Sciatic nerve (tissue), 2 donors: ENCODE results near the gene ECE1. TPM values are rescaled to one million over a fixed set of nuclear protein-coding genes. Genes with fewer than 3 reads are reported as not detected.

ENCODE experiments used
- ATAC-seq: fragments of 200-7000 bp; cut with Tn5 transposase; one replicate; pipeline ENCODE4 v1.9.1; 2020; ENCODE audit warnings: mild to moderate bottlenecking, moderate library complexity
- DNase-seq: peaks from one replicate; pipeline ENCODE4 v3.0.0-alpha.2; 2020; ENCODE audit warnings: low spot score
- intact Hi-C: fragments of 100-400 bp; cut with DNase I; formaldehyde crosslinking; loops from one replicate; pipeline ENCODE4 v1.14.2; 2022
- total RNA-seq: library from RNA; stranded (reverse); fragmentation: NEBNext Ultra II Directional; extraction: Animal tissue kit (Norgen Biotek cat#: 25700); gene quantifications from one replicate; pipeline ENCODE4 v1.2.1, GENCODE V29; 2021
- donor health status: DM: no; HTN: no; CAD: no.
- donor health status: DM: no; HTN: no; CAD: no.

ECE1 gene
- total RNA-seq, 1 donor from 2014 or later = 117 TPM

GRCh38 chr1:21326861-21327344 lies 36.6 kb upstream of the ECE1 start:
- peak; percentile 5 for ATAC-seq
- intact Hi-C loops = no loop called here
- DNase-seq = no peak

DNA sequence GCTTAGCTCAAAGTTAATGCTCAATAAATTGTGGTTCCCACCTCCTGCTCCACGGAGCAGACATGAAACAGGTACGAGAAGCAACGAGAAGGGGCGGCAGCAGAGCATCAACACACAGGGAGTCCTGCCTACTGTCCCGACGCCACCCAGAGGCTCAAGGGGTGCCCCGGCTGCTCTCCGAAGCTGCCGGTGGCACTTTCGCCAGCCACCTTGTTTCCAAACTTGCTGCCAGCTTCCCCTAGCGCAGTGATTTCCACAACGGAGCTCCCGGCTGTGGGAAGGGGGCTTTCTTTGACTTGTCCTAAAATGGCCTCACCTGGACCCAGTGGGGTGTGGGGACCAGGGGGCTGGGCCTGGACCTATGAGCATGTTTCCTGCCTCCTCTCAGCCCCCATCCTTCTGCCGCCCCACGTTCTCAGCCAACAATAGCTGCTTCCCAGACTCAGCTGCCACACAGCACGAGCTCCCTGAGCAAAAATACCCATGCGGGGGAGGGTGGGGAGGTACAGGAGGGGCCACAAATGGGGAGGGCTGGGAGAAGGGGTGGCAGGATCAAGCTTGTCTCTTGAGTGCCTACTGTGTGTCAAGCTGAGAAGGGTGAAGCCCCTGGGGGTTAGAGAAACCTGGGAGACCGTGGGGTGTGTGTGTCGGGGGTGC lies 35.6 kb upstream of the ECE1 start:
- peak; percentile 1 for ATAC-seq
- no peak for DNase-seq
- intact Hi-C loops = no loop called here

DNA sequence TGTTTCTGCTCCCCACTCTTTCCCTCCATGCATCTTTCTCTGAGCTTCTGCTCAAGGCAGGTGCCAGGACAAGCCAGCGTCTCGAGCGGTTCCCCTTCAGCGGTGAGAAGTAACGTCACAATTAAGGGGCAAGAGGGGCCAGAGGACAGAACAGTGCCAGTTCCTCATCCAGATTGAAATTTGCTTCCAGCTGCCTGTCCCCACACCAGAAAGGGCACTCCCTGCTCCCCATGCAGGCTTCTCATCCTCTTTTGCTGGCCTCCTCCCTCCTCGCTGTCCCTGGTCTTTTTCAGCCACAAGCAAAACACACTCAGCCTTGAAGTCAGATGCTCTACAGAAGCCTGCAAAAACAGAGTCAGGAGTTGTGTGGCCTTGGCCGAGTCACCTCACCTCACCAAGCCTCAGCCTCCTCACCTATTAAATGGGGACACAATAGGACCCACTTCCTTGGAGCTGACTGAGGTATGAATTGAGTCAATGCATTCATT lies 35.0 kb upstream of the ECE1 start:
- intact Hi-C loops = no loop called here
- no peak for DNase-seq
- ATAC-seq = peak; percentile 1

GRCh38 chr1:21324368-21325141 lies 34.3 kb upstream of the ECE1 start:
- peak; percentile 81 for DNase-seq
- ATAC-seq = peak; percentile 80
- intact Hi-C loops = no loop called here

- peak; percentile 2 for ATAC-seq
- intact Hi-C loops = no loop called here
- DNase-seq = no peak
These were observed 32.8 kb upstream of the ECE1 start for GRCh38 chr1:21323091-21323490.

GRCh38 chr1:21322681-21323016 lies 32.4 kb upstream of the ECE1 start:
- DNase-seq (no peak), ATAC-seq (no peak)
- intact Hi-C loops = no loop called here

DNA sequence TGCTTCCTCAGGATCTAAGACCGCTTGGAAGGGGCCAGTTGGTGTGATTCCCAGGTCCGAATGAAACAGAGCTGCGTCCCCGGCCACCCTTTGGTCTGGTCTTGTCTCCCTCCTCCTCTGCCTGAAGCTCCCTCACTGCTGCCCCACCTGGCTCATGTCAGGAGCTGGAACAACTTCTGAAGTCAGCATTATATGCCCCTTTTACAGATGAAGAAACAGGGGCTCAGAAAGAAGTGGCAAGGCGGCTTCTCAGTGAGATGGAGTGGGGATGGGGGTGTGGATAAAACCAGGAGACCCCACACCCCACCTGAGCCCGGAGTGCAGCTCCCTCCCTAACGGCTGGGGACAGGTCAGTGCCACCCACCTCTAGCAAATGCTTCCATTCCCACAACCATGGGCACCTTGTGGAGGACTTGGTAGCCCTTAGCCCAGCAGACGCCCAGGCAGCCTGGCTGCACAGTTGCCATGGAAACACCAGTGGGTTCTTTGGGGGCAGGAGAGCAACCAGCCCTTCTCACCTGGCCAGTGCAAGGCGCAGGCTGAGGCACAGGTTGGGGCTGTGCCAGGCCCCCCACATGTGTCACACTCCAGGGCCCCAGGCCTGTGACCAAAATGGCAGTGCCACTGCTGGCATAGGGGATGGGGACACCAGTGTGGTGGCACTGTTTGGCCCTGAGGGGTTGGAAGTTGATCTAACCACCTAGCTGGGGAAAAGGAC lies 31.9 kb upstream of the ECE1 start:
- no peak for DNase-seq
- intact Hi-C loops = no loop called here
- ATAC-seq = no peak

- intact Hi-C loops = no loop called here
- no peak for DNase-seq
- ATAC-seq = no peak
These were observed 30.3 kb upstream of the ECE1 start for GRCh38 chr1:21320410-21321108.

DNA sequence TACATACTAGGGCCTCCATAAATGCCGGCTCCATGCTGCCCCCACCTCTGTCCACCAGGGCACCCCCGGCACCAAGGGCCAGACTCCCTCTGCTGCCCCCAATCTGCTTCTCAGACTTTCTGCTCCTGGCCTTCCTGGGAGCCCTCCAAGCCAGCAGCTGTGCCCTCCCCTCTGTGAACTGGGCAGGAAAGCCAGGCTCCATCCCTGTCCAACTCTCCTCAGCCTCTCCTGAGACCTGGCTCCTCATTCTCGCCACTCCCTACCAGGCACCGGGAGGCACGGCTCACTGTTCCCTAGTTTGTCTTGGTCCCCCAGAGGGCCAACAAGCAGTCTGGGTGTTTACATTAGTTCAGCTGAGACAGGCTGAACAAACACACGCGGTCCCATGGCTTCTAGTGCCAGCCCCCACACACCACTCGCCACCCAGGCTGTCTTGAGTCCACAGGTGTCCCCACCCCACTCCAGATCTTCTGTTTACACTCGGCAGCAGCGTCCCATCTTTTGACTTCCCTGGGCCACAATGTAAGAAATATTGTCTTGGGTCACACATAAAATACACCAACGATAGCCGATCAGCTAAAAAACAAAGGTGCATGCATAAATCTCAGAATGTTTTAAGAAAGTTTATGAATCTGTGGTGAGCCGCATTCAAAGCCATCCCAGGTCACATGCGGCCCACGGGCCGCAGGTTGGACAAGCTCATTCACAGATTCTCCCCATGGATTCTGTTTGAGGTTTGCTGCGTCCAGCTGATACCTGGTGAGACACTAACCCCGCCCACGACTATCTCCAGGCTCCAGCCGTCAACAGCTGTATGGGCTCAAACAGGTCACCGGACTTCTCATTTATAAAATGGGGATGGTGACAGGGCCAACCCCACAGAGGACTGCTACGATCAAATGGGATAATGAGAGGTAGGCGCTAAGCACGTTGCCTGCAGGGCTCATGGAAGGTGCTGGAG lies 29.5 kb upstream of the ECE1 start:
- no peak for ATAC-seq
- DNase-seq = no peak
- intact Hi-C loops = no loop called here

- ATAC-seq (peak; percentile 50), DNase-seq (peak; percentile 95)
- intact Hi-C loops = no loop called here
These were observed 28.5 kb upstream of the ECE1 start for GRCh38 chr1:21318714-21319159.

- intact Hi-C loops = no loop called here
- DNase-seq (no peak), ATAC-seq (no peak)
These were observed 27.9 kb upstream of the ECE1 start for GRCh38 chr1:21318057-21318713.

DNA sequence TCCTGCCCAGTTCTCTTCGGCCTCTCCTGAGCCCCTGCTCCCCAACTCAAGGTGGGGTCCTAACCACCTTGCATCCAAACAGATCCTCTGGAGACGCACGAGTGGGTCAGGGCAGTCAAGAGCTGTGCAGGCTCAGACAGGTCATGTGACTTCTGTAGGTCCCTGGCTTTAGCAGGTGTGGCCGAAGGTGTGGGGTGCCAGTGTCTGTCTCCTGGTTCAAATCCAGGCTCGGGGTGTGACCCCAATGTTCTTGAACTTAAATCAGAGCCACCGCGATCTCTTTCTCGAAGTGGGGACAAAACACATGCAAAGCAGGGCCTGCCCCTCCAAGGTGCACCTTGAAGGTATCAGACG lies 27.4 kb upstream of the ECE1 start:
- intact Hi-C loops = no loop called here
- DNase-seq (no peak), ATAC-seq (no peak)

- intact Hi-C loops = no loop called here
- DNase-seq (peak; percentile 90), ATAC-seq (peak; percentile 84)
These were observed 26.9 kb upstream of the ECE1 start for GRCh38 chr1:21317035-21317689.

DNA sequence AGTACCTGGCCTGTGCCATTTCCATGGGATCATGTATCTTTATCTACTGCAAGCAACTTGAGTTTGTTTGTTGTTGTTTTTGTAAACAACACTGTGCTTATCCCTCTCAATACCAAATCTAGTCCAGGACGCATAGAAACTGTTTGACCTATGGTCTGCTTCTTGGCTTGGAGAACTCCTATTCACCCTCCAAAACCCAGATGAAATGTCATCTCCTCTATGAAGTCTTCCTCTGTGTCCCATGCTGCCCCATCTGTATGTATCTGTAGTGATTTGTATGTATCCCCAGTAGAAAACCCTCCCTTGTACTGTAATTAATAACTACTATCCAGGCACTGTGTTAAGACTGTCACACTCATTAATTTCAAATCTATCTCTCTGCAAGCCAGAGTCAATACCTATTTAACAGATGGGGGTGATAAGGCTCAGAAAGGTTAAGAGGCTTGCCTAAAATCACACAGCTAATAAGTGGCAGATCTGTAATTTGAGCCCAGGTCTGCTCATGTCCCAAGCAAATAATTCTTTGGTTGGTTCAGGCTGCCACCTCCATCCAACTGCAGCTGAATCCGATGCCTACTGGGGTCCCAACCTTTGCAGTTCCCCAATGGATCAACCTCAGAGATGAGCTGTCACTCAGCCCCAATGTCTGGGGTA lies 24.6 kb upstream of the ECE1 start:
- intact Hi-C loops = no loop called here
- no peak for DNase-seq

GRCh38 chr1:21313886-21314721 lies 23.8 kb upstream of the ECE1 start:
- ATAC-seq (peak; percentile 51), DNase-seq (no peak)
- intact Hi-C loops = no loop called here

More for the DNA sequence above, 24.6 kb upstream of the ECE1 start:
- ATAC-seq = no peak
